GM12892 (cell line): ENCODE results near the gene CHRDL1.

Source experiments
- POLR2A ChIP-seq: IDR thresholded peaks from 2 replicates; pipeline ENCODE4 v1.6.1; 2011; ENCODE audit warnings: low read depth, low read length, control low read depth
- TAF1 ChIP-seq: IDR thresholded peaks from 2 replicates; pipeline ENCODE4 v1.6.1; 2011; ENCODE audit warnings: low read depth, mild to moderate bottlenecking, control low read depth, low read length, borderline replicate concordance

GRCh38 chrX:110722135-110722534 is 73.5 kb downstream of the CHRDL1 start:
- TF ChIP-seq POLR2A (no peak), TAF1 (no peak)
